K562 (cell line): ENCODE results near the gene UBXN11. TPM values are rescaled to one million over a fixed set of nuclear protein-coding genes. Genes with fewer than 3 reads are reported as not detected.
A peak's percentile ranks its signal among the peaks of the same experiment; 100 is the strongest.

Experiments
- AFF1 ChIP-seq, 2 experiments: fragments of 450-650 bp; IDR thresholded peaks; 2 replicates each; pipeline ENCODE4 v1.6.1; 2018; ENCODE audit warnings: mild to moderate bottlenecking in 2 of 2, low read depth in 1 of 2; ENCODE audit not compliant: partially characterized antibody in 2 of 2
- CREB3 ChIP-seq: fragments of 450-650 bp; conservative IDR thresholded peaks from 2 replicates; pipeline ENCODE4 v1.6.1; 2016; ENCODE audit warnings: missing genetic modification characterization, low read depth, mild to moderate bottlenecking, missing compliant biosample characterization, moderate library complexity
- ETV6 ChIP-seq, 3 experiments: fragments of 150-350 bp in 1 of 3; sonication (generic) in 1 of 3; formaldehyde crosslinking in 1 of 3; IDR thresholded peaks; 2 replicates each; pipeline versions ENCODE4 v1.6.1 to v1.8.0; 2014 to 2022; ENCODE audit warnings: borderline replicate concordance in 2 of 3, low read depth in 2 of 3, antibody characterized with exemption in 1 of 3, low read length in 1 of 3, mild to moderate bottlenecking in 1 of 3, missing genetic modification reagents in 1 of 3
- GATAD2A ChIP-seq: fragments of 450-650 bp; IDR thresholded peaks from 2 replicates; pipeline ENCODE4 v1.6.1; 2017
- HBP1 ChIP-seq: fragments of 450-650 bp; formaldehyde crosslinking; IDR thresholded peaks from 2 replicates; pipeline ENCODE4 v1.4.0; 2022; ENCODE audit warnings: missing genetic modification characterization
- POLR2B ChIP-seq: fragments of 450-650 bp; IDR thresholded peaks from 2 replicates; pipeline ENCODE4 v1.6.1; 2018; ENCODE audit warnings: low read depth; ENCODE audit not compliant: partially characterized antibody
- RERE ChIP-seq: sonication (generic); formaldehyde crosslinking; IDR thresholded peaks from 2 replicates; pipeline ENCODE4 v1.8.0; 2023; ENCODE audit warnings: missing genetic modification reagents, mild to moderate bottlenecking, borderline replicate concordance
- SMARCA5 ChIP-seq: fragments of 450-650 bp; IDR thresholded peaks from 2 replicates; pipeline ENCODE4 v1.6.1; 2016
- USF2 ChIP-seq: sonication (generic); formaldehyde crosslinking; IDR thresholded peaks from 2 replicates; pipeline ENCODE4 v1.5.0; 2020; ENCODE audit warnings: missing genetic modification reagents
- polyA plus RNA-seq, 8 experiments: library from polyadenylated mRNA; depleted of rRNA in 4 of 8; stranded (reverse) in 5 of 8; unstranded in 3 of 8; fragments of >200 nt; fragmentation: Nextera tagmentation in 2 of 8; fragmentation: Illumina TruSeq in 1 of 8; extraction: Ambion mirVana in 2 of 8; extraction: Trizol in 1 of 8; gene quantifications; 2 replicates each; pipeline versions ENCODE4 v1.2.1 to v1.2.3, GENCODE V29; 2011 to 2014; ENCODE audit warnings: inconsistent platforms in 1 of 8, missing spikeins in 1 of 8
- total RNA-seq, 7 experiments: library from RNA; depleted of rRNA in 6 of 7; stranded (reverse); fragments of >200 nt in 6 of 7; fragmentation: Illumina TruSeq in 2 of 7; extraction: Trizol in 2 of 7; gene quantifications; 2 replicates each; pipeline versions ENCODE4 v1.2.1 to v1.2.3, GENCODE V29; 2011 to 2021; ENCODE audit warnings: low replicate concordance in 1 of 7

The UBXN11 gene
- total and polyA plus RNA-seq, 9 of the 15 experiments (the other 6 are each of a cell fraction or from before 2014, with no cell fraction given): 0.48 to 34.3 (median 11.3) TPM

- TF ChIP-seq RERE (CRISPR knock-in tag) (0 out of 2 replicates have a peak, but pooled peaks have one; percentile 11), GATAD2A (no peak), POLR2B (peak; percentile 21), USF2 (CRISPR knock-in tag) (no peak), SMARCA5 (no peak), ETV6 (IDR thresholded peaks at IDR 0.05; ENCODE audit: borderline replicate concordance in 1 of 2, low read depth in 2 of 2, low read length in 1 of 2) (0 out of 4 replicates have a peak, but pooled peaks of 1 of the 2 experiments have one; percentile 16), ETV6 (CRISPR knock-in tag; IDR thresholded peaks at IDR 0.05; ENCODE audit: borderline replicate concordance) (no peak), CREB3 (tag) (no peak), AFF1 (IDR thresholded peaks at IDR 0.05; ENCODE audit: low read depth in 1 of 2, partially characterized antibody in 2 of 2) (no peak), HBP1 (CRISPR knock-in tag) (peak; percentile 84; the same call in 1 of the 2 replicates)
These were observed 29.5 kb upstream of the UBXN11 start (continued) for GRCh38 chr1:26335774-26336476.
